H54 (cell line): ENCODE measurements around the gene C5AR2.
"Not testable (repeated sequence)": the region's sequence is repeated elsewhere in the genome, so short reads cannot be mapped to it uniquely, and the experiment has no call there.

ENCODE experiments used
- DNase-seq: peaks from one replicate; pipeline ENCODE4 v3.0.0; 2011; ENCODE audit warnings: low spot score, mixed read lengths; ENCODE audit not compliant: insufficient read length
- FAIRE-seq: peaks from 3 replicates; lab custom pipeline; 2011; peaks lifted over from hg19 to GRCh38; lab: Jason Lieb, UNC
- POLR2A ChIP-seq: IDR thresholded peaks from 2 replicates; pipeline ENCODE4 v1.6.1; 2011; ENCODE audit warnings: low read depth, mild to moderate bottlenecking, low read length

Gene C5AR2

DNA sequence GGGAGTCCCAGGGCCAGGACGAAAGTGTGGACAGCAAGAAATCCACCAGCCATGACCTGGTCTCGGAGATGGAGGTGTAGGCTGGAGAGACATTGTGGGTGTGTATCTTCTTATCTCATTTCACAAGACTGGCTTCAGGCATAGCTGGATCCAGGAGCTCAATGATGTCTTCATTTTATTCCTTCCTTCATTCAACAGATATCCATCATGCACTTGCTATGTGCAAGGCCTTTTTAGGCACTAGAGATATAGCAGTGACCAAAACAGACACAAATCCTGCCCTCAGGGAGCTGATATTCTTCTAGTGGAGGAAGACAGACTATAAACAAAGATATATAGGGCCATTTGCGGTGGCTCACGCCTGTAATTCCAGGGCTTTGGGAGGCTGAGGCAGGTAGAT is 9.8 kb downstream of the C5AR2 start:
- no peak for TF ChIP-seq POLR2A
- FAIRE-seq (no peak), DNase-seq (no peak)

DNA sequence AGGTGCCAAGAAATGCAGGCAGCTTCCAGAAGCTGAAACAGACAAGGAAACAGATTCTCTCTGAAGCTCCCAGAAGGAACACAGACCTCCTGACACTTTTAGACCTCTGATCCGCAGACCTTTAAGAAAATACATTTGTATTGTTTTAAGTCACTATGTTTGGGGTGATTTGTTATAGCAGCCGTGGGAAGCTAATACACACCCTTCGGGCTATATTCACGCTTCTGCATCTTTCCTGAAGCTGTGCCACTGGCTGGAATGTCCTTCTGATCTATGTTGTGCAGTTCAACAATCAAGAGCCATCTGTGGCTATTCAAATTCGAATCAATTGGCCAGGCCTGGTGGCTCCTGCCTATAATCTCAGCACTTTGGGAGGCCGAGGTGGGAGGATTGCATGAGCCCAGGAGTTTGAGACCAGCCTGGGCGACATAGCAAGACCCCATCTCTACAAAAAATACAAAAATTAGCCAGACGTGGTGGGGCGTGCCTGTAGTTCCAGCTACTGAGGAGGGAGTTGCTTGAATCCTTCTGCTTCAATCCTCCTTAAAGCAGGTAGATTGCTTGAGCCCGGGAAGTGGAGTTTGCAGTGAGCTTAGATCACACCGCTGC is 11.3 kb downstream of the C5AR2 start:
- FAIRE-seq (no peak), DNase-seq (no peak)
- no peak for TF ChIP-seq POLR2A

DNA sequence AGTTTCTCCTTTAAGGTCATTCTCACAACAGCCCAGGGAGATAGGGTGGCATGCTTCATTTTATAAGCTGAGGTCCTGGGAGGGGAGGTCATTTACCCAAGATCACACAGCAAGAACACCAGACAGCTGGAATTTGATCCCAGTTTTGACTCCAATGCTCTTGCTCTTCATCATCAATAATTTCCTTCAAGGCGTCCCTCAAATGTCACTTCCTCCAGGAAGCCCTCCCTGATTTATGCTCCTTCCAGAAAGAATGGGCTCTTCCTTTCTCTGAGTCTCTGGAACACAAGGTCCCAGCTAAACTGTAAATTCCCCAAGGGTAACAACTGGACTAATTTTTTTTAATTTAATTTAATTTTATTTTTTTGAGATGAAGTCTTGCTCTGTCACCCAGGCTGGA is 12.4 kb downstream of the C5AR2 start:
- no peak for TF ChIP-seq POLR2A
- no peak for FAIRE-seq
- no peak for DNase-seq

DNA sequence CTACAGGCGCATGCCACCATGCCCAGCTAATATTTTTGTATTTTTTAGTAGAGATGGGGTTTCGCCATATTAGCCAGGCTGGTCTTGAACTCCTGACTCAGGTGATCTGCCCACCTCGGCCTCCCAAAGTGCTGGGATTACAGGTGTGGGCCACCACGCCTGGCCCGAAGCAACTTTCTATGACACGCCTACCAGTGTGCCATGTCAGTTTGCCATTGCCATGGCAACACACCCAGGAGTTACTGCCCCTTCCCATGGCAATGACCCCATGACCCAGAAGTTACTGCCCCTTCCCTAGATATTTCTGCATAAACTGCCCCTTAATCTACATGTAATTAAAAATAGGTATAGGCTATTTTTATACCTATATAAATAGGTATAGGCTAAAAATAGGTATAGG is 14.0 kb downstream of the C5AR2 start:
- not testable (repeated sequence) for FAIRE-seq, DNase-seq

DNA sequence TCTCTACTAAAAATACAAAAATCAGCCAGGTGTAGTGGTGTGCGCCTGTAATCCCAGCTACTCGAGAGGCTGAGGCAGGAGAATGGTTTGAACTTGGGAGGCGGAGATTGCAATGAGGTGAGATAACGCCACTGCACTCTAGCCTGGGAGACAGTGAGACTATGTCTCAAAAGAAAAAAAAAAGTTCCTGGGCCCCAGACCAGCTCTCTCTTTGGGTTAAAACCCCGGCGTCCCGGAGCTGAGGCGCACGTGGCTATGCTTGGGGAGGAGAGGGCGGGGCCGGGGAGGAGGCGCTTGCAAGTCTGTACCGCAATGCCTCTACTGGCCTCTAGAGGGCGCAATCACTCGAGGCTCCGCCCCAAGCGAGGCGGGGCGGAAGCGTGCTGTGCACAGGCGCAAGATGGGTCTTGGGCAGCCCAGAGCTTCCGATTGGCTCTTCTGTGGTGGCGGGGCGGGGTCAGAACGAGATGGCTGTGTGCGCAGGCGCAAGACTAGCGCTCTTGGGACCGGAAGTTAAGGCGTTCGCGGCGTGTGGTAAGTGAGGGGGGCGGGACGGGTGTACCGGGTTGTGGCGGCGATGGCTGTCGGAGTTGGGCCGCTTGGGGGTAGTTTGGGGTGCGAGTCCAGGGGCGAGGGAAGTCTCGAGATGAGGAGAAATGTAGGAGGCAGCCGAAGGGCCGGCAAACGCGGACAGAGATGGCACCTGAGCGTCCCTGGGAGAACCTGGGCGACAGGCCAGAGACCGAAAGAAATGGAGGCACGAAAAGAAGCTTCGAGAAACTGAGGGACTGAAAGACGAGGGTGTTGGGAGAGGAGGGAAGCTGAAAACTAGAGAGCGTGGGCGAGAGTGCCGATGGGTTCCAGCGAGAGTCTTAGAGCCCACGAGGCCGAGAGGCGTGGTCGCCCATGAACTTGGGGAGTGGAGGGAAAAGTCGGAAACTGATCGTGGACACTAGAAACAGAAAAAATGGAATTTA is 17.1 kb downstream of the C5AR2 start, which contains the start of gene DHX34:
Gene DHX34 (plus strand): TSS at position 497 of the 977 bp plus-strand sequence. CDS start 3,716 bp downstream, outside the sequence.
- TF ChIP-seq POLR2A, result peak; percentile 73
- DNase-seq, result peak; percentile 90

GRCh38 chr19:47350630-47351029 is 18.7 kb downstream of the C5AR2 start:
- FAIRE-seq (no peak), DNase-seq (no peak)
- TF ChIP-seq POLR2A, result no peak

More for the DNA sequence above, 17.1 kb downstream of the C5AR2 start, which contains the start of gene DHX34:
- peak; percentile 87 for FAIRE-seq

DNA sequence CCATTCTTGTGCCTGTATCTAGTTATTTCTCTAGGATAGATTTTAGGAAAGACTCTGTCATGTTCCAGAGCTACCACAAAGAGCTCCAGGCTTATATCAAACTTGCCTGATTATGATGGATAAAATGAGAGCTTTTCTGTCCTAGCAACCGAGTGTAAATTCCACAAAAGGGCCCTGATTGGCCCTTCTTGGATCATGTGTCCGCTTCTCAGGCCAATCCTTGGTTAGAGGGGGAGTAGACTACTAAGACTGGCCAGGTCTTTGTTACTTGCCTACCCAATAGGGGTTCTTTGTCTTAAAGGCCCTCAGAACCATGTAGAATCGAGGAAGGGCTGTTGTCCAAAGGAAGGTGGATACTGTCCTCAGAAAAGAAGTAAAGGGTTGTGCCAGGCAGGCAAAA is 19.6 kb downstream of the C5AR2 start:
- DNase-seq (no peak), FAIRE-seq (no peak)
- TF ChIP-seq POLR2A, result no peak

GRCh38 chr19:47352095-47352494 is 20.1 kb downstream of the C5AR2 start:
- TF ChIP-seq POLR2A, result no peak
- DNase-seq (no peak), FAIRE-seq (no peak)

DNA sequence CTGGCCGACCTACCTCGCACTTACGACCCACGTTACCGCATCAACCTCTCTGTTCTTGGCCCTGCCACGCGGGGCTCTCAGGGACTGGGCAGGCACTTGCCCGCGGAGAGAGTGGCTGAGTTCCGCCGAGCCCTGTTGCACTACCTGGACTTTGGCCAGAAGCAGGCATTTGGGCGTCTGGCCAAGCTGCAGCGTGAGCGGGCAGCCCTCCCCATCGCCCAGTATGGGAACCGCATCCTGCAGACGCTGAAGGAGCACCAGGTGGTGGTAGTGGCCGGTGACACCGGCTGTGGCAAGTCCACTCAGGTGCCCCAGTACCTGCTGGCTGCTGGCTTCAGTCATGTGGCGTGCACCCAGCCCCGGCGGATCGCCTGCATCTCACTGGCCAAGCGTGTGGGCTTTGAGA is 21.3 kb downstream of the C5AR2 start:
- no peak for TF ChIP-seq POLR2A
- DNase-seq (no peak), FAIRE-seq (no peak)

DNA sequence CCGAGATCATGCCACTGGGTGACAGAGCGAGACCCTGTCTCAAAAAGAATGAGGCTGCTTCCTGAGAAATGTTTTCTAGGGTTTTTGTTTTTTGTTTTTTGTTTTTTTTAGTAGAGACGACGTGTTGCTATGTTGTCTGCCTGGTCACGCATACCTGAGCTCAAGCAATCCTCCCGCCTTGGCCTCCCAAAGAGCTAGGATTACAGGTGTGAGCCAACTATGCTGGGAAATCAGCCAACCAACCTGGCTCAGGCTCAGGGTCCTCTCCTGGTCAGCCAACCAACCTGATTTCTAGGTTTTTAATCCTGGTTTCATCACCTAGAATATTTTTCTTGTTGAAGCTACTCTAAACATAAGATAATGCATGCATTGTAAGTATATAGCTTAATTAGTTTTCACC is 24.9 kb downstream of the C5AR2 start:
- TF ChIP-seq POLR2A, result no peak
- no peak for FAIRE-seq
- no peak for DNase-seq

- DNase-seq (no peak), FAIRE-seq (no peak)
- no peak for TF ChIP-seq POLR2A
Measured at GRCh38 chr19:47357788-47358680, 26.1 kb downstream of the C5AR2 start.

- FAIRE-seq (no peak), DNase-seq (no peak)
- no peak for TF ChIP-seq POLR2A
Measured at GRCh38 chr19:47358936-47359335, 27.0 kb downstream of the C5AR2 start.

DNA sequence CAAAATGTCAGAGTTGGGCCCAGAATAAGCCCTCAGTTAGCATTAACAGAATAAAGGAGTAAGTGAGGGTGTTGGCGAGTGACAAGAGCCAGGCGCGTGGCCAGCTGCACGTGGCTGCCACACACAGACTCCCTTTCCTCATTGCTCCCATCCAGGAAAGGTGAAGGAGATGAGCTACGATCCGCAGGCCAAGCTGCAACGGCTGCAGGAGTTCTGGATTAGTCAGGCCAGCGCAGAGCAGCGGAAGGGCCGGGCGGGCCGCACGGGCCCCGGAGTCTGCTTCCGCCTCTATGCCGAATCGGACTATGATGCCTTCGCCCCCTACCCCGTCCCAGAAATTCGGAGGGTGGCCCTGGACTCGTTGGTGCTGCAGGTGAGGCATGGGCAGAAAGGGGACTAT is 30.3 kb downstream of the C5AR2 start:
- no peak for TF ChIP-seq POLR2A
- no peak for FAIRE-seq
- no peak for DNase-seq
